BE2C (cell line): ENCODE measurements around the gene ARRB1.

Experiments used
- DNase-seq: peaks from one replicate; pipeline ENCODE4 v3.0.0-alpha.2; 2020
- H3K27me3 ChIP-seq: fragments of 250-450 bp; sonication (Bioruptor Pico); 2 replicates; pipeline ENCODE4 v1.5.1; 2020; ENCODE audit warnings: mild to moderate bottlenecking
- H3K36me3 ChIP-seq: fragments of 250-450 bp; sonication (Bioruptor Pico); 2 replicates; pipeline ENCODE4 v1.5.1; 2020; ENCODE audit warnings: mild to moderate bottlenecking
- H3K4me1 ChIP-seq: fragments of 250-450 bp; sonication (Bioruptor Pico); 2 replicates; pipeline ENCODE4 v1.5.1; 2020
- H3K4me3 ChIP-seq: 2 replicates; pipeline ENCODE4 v1.5.1; 2011; ENCODE audit warnings: low read depth, low read length
- H3K9me3 ChIP-seq: fragments of 250-450 bp; sonication (Bioruptor Pico); 2 replicates; pipeline ENCODE4 v1.5.1; 2020
- CTCF ChIP-seq: IDR thresholded peaks from 2 replicates; pipeline ENCODE4 v1.5.1; 2012; ENCODE audit warnings: mild to moderate bottlenecking, low read depth, low read length

The ARRB1 gene

DNA sequence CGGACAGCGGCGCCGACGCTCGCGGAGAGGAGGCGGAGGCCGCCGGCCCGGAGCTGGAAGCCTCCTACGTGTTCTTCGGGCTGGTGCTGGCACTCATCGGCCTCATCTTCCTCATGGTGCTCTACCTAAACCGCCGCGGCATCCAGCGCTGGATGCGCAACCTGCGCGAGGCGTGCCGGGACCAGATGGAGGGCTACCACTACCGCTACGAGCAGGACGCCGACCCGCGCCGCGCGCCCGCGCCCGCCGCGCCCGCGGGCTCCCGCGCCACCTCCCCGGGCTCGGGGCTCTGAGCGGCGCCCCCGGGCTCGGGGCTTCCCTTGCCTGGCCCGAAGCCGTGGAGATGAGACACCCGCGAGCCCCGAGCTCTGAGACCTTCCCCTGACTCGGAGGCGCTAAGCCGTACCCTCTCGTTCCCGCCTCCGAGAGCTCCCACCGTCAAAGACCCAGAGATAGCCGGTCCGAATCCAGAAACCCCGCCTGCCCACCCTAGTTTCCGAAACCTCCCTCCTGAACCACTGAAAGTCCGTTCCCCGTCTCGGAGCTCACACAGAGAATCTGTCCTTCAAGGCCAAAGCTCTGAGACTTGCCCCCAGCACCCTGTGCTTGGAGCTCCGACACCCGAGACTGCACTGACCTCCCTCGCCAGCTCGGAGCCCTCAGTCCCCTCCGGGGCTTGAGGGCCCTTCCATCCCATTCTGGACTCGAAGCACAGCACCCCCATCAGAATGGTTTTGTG is 109.4 kb downstream of the ARRB1 start:
- Histone ChIP-seq H3K36me3 (peaks cover 2% of the 10 kb centered on the region; the same call in 1 of the 2 replicates), H3K4me1 (peaks cover 4% of the 10 kb centered on the region; the same call in 1 of the 2 replicates), H3K9me3 (no peaks in the 10 kb centered on the region), H3K27me3 (peaks cover 6% of the 10 kb centered on the region), H3K4me3 (peak overlapping the region; percentile 61)
- TF ChIP-seq CTCF, result no peak
- DNase-seq, result no peak

- Histone ChIP-seq H3K4me3 (peak overlapping the region; percentile 76), H3K4me1 (no peaks in the 10 kb centered on the region), H3K36me3 (peaks cover 2% of the 10 kb centered on the region; the same call in 1 of the 2 replicates), H3K27me3 (peaks cover 6% of the 10 kb centered on the region), H3K9me3 (no peaks in the 10 kb centered on the region)
- TF ChIP-seq CTCF, result peak; percentile 50
- peak; percentile 91 for DNase-seq
Measured at GRCh38 chr11:75241036-75241905, 110.2 kb downstream of the ARRB1 start.

DNA sequence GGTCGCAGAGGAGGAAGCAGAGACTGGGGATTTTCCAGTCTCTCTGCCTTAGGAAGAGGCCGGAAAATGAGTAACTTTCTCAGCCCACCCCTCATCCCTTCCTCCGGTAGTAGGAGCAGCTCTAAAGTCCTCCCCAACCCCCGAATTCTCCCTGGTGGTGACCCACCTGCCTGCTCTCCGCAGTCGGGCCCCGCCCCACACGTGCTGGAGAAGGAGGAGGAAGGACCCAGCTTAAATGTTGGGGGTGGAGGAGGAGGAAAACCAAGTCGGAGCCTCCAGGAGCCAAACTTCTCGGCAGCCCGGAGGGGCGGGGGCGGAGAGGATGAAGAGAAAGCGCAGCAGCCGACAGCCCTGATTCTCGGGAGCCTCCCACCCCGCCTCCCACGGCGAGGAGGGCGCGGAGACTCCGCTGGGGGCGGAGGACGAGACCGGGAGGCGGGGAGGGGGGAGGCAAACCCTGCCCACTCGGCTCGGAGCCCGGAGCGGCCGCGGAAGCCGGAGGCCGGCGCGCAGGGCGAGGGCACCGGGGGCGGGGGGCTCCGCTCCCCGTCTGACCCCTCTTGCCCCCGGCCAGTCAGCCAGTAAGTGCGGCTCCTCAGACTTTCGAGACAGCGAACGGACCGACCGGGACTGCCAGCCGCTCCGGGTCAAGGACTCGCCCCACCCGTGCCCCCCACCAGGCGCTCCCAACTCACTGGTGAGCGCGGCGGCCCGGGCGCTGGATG is 111.0 kb downstream of the ARRB1 start, which contains the start of gene TPBGL:
Gene TPBGL, plus strand, starts transcription at position 464 of the 725 bp plus-strand sequence. CDS start 276 bp downstream, outside the sequence.
- Histone ChIP-seq H3K36me3 (peaks cover 2% of the 10 kb centered on the region; the same call in 1 of the 2 replicates), H3K27me3 (peaks cover 6% of the 10 kb centered on the region), H3K4me1 (no peaks in the 10 kb centered on the region), H3K9me3 (no peaks in the 10 kb centered on the region), H3K4me3 (peak within 1 kb of the TSS; percentile 76)
- peak; percentile 64 for DNase-seq
- no peak for TF ChIP-seq CTCF

DNA sequence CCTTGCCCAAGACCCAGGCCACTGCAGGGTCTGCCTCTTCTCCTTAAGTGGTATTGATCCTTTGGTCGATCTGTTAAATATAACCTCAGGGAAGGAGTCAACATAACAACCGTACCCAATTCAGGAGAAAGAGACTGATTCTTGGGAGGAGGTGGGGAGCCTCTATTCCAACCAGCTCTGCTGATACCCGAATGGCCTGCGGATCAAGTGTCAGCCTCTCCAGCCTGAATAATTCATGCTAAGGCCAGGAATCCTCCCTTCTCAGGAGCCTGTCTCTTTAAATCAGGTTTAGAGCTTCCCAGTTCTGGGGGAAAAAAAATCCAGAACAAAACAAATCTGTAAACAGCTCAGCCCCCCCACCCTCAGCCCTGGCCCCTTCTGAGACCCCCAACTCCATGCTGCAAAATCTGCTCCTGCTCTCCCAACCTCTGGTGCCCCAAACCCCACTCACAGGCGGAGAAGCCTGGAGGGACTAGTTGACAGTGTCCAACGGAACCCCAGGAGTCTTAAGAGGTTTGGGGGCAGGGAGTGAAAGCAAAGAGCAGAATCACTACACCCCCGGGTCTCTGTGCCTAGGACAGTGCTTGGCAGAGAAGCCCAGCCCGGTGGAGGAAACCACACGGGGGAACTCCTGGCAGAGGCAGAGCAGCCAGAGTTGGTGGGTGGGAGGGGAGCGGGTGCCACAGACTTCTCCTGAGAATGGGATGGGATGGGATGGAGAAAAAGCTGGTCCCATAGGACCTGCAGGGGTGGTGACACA is 111.8 kb downstream of the ARRB1 start:
- Histone ChIP-seq H3K4me1 (no peaks in the 10 kb centered on the region), H3K4me3 (peak overlapping the region; percentile 76), H3K27me3 (peaks cover 6% of the 10 kb centered on the region), H3K9me3 (no peaks in the 10 kb centered on the region), H3K36me3 (peaks cover 2% of the 10 kb centered on the region; the same call in 1 of the 2 replicates)
- TF ChIP-seq CTCF, result no peak
- DNase-seq, result peak; percentile 13

DNA sequence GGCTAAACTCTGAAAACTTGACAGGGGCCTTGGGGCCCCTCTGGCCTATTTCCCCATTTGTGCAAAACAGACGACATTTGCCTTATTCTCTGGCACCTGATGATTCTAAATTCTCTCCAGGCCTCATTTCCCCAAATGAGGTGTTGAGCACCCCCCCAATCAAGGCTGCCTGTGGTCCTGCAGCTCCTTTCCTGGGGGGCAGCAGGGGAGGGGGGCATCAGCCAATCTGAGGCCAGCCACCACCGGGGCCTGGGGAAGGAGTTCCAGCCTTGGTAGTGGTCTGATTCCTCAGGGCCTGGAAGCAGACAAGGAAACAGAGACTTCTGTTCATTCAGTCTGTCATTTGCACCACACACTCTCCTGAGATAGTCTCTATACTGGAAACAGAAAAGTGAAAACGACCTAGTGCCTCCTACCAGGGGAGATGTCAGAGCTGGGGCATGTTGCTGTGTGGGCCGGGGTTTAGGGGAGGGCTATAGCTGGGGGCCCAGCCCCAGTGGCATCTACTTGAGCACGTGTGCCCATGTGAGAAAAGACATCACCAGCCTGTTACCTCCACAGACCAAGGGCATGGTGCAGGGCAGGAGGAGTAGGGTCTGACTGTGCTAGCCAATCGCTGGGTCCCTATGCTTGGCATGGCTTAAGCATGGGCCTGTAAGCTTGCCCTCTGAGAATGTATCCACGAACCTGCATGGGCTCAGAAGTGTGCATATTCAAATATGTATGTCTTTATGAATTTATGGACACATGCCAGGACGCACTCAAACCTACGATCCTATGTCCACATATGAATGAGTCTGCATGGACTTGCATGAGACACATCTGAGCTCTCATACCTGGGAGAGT is 112.6 kb downstream of the ARRB1 start:
- no peaks in the 10 kb centered on the region for H3K4me1 ChIP-seq
- H3K4me3 ChIP-seq, result no peak overlapping the region
- H3K36me3 ChIP-seq, result peaks cover 4% of the 10 kb centered on the region; the same call in 1 of the 2 replicates
- no peak for TF ChIP-seq CTCF
- DNase-seq, result peak; percentile 2
- no peaks in the 10 kb centered on the region for H3K9me3 ChIP-seq
- H3K27me3 ChIP-seq, result peaks cover 6% of the 10 kb centered on the region
